SIG-M5 (cell line): ENCODE data around the gene RASA3.

Experiments
- DNase-seq: peaks from one replicate; lab custom pipeline; 2025; lab: John Stamatoyannopoulos, UW

Gene RASA3

GRCh38 chr13:113934576-113934975, 197.8 kb downstream of the RASA3 start:
- DNase-seq: no peak

DNA sequence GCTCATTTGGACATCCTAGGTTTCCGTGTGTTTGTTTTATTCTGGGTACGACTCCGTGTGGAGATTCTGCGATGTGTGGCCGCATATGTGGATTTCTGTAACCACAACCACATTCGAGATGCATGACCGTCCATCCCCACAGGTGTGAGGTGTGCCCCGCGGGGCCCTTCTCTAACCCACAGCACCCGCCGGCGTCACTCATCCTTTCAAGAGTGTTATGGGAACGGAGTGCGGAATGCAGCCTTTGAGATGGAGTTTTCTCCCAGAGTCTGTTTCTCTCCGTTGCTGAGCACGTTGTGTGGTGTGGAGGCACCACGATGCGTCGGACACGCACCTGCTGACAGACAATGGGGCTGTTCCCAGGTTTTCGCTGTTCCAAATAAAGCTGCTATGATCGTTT, 198.5 kb downstream of the RASA3 start:
- DNase-seq: no peak

DNA sequence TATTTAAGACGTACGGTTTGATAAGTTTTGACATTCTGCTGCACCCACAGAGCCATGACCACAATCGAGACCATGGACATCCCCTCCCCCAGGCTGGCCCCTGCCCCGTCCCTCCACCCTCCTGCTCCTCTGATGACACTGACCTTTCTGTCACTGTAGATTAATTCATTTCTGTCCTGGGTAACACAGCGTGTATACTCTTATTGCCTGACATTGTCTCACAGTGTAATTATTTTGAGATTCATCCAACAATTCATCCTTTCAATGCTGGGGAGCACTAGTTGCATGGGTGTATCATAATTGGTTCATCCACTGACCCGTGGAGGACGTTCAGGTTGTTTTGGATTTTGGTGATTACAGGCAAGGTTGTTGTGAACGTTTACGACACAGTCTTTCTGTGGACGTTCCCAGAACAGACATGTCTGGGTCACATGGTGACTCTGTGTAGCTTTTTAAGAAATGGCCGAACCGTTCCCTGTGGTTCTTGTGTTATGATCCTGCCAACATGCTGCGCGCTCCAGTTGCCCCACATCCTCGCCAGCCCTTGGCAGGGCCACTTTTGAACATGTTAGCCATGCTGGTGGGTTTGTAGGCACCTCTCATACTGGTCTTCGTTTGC, 200.5 kb downstream of the RASA3 start:
- DNase-seq: no peak

DNA sequence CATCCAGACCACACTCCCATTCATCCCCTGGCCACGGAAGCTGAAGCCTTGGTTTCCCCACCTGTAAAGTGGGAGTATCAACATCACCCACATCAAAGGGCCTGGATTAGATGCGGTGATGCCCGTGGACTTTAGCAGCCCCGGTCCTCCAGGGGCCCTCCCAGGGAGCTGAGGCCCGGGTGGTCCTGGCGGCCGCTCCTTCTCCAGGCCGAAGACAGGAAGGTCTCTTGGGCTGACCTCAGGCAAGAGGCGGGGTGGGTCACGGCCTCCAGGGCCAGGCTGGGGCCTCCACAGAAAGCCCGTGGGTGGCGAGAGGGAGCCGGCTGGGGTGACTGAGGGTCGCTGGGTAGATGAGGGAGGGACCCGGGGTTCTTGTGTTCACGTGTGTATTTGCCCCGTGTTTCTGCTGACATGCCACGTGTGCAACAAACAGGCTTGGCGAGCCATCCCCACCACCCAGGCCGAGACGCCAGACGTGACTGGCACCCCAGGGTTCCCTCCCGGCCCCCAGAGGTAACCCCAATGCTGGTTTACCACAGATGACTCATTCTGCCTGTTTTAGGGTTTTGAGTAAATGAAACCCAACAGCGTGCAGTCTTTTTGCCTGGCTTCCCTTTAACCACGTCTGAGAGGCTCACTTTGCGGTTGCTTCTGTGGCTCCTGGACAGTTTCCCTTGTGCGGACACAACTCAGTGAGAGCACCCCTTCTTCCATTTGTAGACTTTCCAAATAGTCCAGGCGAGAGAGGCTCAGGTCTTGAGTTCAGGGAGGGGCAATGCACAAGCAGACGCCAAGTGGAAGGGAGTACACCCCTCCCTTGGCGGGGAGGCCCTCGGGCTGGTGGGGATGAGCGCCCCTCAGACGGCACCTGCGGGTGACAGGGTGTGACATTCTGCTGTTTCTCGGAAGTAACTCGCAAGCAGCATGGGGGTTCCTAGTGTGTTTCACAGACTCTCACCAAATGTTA, 201.5 kb downstream of the RASA3 start:
- no peak for DNase-seq

DNA sequence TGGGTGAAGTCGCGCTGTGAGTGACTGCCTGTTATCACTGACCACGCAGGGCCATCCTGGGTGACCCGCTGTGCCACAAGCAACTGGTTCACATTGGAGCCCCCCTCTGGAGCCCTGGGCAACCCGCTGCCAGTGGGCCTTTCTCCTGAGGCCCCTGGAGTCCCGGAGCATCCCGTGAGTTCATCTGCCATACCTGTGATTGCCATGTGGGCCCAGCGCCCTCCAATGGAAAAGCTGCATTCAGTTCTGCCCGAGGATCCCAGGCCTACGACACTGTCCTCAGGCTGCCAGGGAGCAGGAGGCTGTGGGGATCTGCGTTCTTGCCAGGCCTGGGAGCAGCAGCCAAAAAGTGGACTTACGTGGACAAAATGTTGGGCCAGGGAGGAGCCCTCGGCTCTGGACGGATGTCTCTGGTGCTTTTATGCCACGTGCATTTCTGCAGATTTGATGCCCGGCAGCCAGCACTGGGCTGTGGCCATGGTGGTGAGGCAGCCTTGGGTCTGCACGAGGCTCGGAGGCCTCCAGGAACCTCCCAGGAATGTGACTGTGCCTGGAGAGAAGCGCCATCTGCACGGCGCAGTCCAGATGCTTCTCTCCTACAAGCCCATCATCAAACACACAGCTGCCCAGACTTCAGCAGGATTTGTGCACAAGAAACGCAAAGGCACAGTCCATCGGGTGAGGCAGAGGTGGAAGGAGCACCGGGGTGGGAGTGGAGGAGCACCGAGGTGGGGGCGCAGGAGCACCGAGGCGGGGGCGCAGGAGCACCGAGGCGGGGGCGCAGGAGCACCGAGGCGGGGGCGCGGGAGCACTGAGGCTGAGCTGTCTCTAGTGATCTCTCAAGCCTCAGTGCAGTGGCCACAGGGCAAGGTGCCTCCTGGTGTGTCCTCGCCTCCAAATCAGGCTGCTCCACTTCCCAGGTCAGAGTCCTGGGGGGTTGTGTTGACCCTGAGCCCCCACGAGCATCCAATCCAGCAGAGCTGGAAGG, 202.5 kb downstream of the RASA3 start:
- DNase-seq: no peak

DNA sequence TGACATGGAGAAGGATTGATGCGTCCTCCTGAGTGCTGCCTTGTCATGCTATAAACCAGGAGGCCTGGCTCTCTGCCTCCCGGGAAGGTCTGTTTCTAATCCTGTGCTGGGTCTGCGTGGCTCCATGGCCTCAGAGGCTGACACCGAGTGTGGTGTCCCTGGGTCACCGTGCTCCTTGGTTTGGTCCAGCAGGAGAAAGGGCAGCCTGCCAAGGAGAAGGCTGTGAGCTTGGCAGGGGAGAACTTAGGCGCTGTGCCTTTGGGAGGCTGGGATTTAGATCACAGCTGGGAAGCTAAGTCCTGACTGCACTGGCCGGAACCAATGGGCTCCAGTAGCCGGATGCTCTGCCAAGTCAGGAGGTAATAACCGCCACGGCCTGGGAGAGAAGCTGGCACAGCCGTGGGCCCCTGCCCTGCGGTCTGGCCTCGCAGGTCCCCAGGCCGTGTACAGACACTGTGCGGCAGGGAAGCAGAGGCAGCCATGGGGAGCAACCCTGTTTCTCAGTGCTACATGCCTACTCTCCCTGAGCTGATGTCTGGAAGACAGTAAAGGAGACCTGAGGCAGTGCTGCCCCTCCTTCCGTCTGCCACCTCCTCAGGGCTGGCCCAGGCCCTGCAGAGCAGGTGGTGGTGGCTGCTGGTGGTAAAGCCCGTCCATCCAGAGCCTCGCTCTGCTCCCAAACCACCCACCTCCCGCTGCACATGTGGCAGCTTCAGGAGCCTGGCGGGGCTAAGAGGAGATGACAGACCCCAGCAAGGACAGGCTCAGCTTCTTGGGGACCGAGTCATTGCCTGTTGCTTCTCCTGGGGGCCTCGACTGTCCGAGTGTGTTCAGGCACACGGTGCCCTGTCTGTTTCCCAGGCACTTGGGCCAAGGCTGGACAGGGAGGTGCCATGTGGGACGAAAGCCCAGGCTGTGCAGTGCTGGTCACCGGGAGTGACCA, 203.5 kb downstream of the RASA3 start:
- no peak for DNase-seq
